HG02642 (cell line): Measurements from ENCODE around the gene TMEM240.
"Not testable (repeated sequence)": the region's sequence is repeated elsewhere in the genome, so short reads cannot be mapped to it uniquely, and the experiment has no call there.

ENCODE experiments used
- ATAC-seq: cut with Tn5 transposase; IDR thresholded peaks from one replicate; pipeline ENCODE4 v1.9.1; 2021; ENCODE audit warnings: mild to moderate bottlenecking; ENCODE audit not compliant: unreplicated experiment, poor library complexity

Gene TMEM240

DNA sequence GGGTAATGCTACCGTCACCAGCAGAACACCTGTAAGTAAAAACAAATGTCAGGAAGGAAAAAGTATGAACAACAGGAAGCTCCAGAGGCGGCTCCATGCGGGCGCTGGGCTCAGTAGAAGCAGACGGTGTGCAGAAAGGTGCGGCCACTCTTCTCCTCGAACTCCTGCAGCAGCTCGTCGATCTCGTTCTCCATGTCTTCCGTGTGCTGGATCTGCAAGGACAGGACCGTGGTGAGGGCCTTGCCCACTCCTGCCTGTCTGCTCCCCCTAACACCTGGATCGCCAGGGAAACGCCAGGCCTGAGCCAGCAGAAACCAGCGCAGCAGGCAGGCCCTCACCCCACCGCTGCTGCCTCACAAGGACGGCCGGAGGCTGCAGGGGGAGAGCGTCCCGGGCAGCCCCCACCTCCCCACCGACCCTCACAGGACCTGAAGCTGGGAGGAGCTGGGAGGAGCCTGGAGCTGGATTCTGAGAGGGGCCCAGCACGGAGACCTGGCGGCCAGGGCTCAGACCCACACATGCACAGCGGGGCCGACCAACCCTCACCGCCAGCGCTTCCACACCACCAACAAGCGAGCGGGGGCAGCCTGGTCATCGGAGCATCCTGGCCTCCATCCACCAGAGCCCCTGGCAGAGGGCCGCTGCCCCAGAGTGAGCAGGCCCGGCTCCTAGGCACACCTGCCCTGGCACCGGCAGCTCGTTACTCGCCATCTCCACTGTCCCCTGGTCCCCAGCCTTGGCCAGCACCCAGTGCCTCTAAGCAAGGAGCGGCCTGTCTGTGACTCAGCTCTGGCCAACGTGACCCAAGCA is 1.7 kb upstream of the TMEM240 start:
- no peak for ATAC-seq

DNA sequence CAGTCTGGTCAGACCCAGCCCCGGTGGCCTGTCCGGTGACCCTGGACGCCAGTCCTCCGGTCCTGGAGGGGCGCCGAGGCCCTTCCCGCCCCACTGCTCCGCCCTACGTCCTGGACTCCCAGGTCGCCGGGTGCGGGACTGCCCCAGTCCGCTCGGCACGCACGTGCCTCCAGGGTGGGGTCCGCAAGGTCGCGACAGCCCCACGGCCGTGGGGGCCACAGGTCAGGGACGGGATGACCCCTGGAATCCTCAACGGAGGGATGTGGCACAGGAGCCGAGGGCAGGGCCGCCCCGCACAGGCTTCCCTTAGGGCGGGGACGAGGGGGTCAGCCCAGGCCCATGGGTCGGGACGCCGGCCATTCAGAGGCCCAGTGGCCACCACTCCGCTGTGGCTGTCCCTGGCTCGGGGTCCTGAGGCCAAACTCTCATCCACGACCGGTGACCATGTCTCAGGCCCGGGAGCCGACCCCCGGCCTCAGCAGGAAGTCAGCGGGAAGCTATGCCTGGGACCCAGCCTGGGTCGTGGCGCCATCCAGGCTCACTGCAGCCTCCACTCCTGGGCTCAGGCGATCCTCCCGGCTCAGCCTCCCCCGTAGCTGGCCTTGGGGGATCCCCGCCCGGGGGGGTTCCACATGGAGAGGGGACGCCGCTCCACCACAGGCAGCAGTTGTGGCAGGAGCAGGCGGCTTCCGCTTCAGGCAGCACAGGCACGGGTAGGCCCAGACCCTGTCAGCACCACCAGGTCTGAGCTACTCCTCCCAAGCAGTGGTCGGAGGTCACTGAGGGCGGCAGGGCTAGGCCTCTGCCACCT is 599 bp upstream of the TMEM240 start:
- ATAC-seq = no peak

DNA sequence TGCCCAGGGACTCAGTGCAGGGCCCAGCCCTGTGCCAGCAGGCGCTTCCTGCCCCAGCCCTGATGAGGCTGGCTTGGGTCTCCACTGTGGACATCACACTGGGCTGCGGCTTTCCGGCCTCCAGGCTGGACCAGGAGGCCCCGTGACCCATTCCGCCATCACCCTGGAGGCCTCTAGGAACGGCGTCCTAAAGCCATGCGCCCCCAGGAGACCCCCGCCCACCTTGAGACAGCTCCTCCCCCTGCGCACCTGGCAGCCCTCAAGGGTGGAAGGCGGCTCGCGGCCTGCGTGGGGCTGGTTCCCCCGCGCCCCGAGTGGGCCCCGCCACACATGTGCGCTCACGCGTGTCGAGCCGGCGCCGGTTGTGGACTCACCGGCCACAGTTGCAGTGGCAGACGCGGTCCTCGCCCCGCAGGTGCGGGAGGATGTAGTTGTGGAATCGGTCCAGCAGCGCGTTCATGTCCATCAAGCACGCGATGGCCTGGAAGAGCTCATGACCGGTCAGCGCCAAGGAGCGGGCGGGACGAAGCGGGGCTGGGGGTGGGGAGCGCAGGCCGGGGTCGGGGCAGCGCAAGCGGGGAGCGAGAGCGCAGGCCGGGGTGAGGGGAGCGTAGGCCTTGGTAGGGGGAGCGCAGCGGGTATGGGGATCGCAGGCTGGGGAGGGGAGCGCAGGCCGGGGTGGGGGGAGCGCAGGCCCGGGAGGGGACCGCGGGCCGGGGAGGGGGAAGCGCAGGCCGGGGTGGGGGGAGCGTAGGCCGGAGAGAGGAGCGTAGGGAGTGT is 924 bp downstream of the TMEM240 start:
- ATAC-seq = no peak

DNA sequence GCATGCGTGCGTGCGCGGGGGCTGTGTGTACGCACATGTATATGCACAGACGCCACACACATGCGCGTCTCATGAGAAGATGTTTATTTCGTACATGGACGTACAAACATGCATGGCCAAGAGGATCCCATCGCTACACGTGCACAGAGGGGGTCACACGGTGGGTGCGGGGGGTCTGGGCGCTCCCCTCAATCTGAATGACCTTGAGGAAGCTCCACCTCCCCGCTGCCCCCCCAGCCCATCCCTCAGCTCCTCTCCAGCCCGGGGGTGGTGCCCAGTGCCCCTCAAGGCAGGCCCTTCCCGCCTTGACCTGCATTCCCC is 1.5 kb downstream of the TMEM240 start:
- ATAC-seq = no peak

DNA sequence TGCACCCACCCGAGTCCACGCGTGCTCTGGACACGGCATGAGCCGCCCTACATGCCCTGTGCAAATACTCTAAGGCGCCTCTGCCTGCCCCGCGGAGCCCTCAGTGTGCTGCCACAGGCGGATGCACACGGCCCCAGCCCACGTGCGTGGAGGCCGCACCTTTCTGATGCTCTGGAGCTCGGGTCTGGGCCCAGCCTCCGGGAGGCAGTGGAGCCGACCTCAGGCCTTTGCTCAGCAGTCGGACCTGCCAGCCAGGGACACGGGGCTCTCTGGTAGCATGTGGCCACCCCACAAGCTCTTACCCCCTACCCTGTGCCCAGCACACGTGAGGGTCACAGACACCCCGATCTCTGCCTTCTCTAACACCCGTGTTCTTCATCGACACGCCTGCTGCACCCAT is 2.1 kb downstream of the TMEM240 start:
- no peak for ATAC-seq

DNA sequence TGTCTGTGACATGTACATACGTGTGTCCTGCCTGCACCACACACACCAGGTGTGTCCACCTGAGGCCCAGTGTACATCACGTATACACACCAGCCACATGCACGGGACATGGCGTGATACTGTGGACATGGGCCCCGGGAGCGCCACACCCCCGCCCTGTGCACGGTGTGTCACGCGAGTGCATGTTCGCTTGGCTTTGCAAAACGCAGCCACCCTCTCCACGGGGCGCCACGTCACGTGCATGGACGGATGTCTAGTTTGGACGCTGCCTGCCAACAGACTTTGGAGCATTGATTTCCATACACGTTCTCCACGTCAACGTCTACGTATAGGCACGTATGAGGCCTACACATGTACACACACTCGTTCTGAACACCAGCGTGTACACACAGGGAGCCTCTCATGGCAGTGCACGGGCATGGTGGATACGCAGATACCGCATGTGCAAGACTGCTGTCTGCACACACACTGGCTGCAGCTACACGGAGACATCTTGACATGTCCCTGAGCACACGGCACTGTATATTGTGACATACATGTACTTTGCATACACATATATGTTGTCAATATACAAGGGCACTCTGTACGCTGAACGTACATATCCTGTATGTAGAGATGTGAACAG is 2.7 kb downstream of the TMEM240 start:
- no peak for ATAC-seq

DNA sequence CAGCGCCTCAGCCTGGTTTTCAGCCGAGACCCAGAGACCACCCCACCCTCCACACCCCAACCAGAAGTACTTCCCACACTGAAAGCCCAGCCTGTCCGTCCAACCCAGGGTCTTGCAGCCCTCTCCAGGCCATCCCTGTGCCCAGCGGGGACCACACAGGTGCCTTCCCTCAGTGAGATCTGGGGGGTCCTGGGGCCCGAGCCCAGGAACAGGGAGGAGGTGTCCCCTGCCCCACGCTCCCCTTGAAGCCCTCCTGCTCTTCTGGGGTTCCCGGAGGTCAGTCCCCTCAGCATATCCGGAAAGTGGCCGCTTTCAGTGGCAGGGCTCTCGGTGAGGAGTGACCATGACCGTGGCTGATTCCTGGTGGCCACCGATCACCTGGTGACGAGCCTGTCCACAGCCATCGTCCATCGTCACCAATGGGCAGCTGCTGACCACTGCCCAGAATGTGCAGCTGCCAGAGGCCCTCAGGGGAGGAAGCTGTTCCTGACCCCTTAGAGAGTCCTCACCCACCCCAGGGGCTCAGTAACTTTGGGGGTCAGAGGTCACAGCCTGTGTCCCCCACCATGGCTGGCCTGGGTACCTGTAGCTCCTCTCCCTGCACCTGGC is 3.4 kb downstream of the TMEM240 start:
- no peak for ATAC-seq

DNA sequence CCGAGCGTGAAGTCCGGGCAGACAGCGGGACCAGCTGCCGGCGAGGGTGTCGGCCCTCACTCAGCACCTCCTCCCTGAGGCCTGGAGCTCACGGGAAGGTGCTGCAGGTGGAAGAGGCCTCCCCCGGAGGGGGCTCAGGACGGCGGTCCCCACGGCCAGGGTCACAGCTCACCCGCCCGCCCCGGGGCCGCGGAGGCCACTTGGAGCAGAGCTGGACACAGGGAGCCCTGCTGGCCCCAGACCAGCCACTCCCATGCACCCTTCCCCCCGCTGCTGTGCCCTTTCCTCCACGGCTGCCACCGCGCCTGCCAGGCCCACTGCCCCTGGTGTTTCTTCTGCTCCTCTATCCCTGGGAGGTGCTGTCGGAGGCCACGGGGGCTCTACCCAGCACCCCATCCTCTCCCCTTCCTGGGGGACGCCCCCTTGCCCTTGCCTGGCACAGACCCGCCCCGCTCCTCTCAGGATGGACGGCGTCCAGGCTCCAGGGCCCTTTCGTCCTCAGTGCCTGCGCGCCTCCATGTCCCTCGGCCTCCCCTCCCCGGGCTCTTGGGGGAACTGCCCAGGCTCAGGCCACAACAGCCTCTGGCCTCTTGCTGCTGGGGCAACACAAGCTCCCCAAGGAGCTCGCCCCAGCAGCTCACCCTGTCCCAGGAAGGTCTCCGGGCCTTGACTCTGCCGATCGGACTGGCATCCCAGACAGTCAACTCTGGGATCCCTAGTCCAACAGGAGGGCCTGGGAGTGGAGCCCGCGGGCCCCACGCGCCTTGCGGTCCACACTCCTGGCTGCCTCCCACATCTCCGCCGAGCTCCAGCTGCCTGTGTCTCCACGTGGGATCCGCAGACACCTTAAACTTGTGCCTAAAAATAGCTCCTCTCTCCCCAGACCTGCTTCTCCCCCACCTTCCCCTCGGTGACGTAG is 4.1 kb downstream of the TMEM240 start:
- ATAC-seq = no peak

DNA sequence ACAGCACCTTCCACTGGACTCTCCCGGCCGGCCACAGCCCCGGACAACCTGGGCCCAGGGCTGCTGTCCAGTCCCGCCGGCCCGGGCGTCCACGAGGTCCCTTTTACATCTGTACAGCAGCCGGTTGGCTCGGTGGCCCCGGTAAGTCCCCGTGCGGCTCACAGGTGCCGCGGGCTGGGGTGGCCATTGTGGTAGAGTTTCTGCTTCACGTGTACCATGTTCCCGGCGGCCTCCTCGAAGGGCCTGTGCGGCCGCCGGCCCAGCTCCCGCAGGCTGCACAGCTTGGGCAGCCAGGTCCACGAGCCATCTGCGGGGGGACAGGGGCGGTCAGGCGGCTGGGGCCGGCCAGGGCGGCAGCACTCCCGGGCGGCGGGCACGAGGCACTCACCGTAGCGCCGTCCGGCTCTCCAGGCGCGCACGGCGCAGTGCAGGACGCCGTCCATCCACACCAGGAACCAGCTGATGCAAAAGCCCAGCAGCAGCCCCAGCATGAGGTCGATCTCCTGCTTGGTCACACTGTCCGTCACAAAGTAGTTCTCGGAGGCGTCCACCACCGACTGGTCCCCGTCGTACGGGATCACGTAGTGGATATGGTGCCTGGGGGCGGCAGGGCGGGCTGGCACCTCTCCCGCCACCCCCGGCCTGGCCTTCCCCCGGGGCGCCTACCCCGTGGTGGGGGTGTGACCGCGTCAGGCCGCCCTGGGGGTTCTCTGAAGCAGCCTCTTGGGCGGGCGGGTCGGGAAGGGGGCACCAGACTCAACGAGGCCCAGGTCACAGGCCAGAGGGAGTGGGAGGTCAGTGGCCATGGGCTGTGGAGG is 5.0 kb downstream of the TMEM240 start:
- no peak for ATAC-seq

DNA sequence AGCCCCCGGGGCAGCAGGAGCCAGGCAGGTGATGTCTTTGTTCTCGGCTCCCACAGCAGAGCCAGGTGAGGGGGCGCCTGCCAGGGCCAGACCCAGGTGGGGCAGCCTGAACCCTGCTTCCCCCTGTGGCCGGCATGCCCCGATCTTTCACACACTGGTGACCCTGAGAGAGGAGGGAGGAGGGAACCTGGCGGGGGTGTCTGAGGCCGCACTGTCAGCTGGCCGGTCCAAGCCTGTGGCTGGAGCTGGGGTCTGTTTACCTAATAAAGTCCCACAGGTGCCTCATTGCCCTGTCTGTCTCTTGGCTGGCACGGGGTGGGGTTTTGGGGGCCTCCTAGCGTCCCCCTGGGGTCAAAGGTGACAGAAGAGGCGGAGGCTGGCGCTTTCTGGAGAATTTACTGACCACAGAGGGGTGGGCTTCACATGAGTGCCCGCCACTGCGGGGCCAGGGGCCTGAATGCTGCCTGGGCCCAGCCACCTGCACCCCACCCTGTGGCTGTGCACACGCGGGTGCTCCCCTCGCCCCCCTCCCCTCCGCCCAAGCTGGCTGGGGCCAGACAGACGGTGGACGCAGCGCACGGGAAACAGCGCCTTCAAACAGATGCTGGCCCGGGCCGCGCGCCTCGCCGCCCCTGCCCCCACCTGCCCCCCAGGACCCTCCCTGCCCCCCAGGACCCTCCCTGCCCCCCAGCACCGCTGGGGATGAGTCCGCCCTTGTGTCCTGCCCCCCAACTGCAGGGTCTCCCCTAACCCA is 5.8 kb downstream of the TMEM240 start:
- no peak for ATAC-seq

DNA sequence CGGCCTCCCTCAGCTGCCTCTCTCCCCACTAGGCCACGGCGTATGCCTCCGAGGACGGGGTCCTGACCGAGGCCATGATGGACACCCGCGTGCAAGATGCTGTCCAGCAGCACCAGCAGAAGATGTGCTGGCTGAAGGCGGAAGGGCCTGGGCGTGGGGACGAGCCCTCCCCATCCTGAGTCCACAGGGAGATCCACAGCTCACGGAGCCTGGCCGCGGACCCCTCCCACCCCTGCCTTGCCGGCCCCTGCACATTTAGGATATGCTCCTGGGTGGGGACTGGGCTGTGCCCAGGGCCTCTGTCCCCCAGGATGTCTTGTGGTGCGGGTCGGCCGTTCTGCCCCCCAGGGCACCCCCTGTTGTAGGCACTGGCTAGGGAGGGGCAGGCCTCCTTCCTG is 6.5 kb downstream of the TMEM240 start:
- not testable (repeated sequence) for ATAC-seq

DNA sequence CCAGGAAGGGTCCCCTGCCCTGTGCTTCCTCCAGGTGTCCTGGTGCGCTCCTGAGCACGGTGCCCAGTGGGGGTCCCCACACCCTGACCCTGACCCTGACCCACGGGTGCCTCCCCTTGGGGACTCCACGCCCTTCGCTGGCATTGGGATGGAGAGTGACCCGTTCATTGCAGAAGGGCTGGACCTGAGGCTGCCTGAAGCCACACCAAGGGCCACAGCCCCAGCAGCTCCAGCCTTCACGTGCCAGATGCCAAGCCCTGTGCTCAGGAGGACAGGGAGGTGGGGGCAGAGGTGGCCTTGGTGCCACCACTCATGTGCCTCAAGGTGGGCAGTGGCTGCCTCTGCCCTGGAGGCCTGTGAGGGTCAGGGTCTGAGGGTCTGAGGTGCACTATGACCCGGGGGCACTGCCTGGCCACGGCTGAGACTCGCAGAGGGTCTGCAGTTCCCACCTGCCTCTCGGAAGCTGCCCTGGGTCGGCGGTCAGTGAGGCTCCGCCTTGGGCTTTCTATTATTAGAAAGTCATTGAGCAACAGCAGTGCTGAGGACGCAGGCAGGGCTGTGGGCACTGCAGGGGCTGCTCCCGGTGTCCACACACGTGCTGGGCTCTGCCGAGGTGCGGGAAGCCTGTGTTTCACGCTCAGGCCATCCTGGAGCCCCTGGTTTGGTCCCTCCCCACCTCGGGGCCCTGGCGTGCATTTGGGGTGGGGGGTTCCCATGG is 7.1 kb downstream of the TMEM240 start:
- ATAC-seq = not testable (repeated sequence)

DNA sequence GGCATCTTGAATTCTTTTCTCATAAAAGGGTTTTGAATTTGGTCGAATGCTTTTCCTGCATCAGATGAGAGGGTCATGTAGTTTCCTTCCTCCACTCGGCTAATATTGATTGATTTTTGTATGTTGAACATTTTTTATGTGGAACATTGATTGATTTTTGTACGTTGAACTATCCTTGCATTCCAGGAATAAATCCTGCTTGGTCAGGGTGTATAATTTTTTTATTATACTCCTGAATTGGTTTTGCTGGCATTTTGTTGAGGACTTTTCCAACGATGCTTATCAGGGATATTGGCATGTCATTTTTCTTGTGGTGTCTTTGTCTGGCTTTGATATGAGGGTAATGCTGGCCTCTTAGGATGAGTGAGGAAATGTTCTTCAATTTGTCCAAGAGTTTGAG is 8.5 kb downstream of the TMEM240 start:
- no peak for ATAC-seq

DNA sequence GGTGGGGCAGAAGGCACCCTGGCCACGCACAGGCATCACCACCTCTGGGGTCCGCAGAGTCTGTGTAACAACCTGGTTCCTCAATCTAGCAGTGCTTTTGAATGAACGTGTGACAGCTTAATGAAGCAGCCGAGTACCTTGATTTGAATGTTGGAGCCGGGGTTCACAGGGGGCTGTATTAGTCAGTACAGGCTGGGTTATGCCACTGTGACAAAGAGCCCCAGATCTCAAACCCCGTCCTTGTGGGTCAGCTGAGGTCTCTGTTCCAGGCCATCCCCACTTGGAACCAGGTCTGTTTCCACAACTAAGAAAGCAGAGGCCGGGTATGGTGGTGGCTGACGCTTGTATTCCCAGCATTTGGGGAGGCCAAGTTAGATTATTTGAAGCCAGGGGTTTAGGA is 10.5 kb downstream of the TMEM240 start:
- no peak for ATAC-seq

DNA sequence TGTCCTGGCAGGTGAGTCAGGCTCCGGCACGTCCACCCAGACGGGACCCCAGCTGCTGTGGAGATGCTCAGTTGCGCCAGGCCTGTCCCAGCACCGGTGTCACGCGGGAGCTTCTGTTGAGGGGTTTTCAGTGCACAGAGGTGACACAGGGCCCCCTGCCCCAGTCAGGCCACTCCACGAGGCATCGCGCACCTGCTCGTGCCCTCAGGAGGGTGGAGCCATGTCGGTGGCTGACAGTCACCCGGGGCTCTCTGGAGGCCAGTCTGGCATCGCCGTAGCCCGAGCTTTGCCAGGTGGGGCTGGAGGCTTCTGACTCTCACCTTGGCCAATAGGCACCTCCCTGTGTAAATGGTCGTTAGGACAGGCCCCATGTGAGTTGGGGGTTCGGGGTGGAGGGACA is 11.1 kb downstream of the TMEM240 start:
- ATAC-seq = no peak

DNA sequence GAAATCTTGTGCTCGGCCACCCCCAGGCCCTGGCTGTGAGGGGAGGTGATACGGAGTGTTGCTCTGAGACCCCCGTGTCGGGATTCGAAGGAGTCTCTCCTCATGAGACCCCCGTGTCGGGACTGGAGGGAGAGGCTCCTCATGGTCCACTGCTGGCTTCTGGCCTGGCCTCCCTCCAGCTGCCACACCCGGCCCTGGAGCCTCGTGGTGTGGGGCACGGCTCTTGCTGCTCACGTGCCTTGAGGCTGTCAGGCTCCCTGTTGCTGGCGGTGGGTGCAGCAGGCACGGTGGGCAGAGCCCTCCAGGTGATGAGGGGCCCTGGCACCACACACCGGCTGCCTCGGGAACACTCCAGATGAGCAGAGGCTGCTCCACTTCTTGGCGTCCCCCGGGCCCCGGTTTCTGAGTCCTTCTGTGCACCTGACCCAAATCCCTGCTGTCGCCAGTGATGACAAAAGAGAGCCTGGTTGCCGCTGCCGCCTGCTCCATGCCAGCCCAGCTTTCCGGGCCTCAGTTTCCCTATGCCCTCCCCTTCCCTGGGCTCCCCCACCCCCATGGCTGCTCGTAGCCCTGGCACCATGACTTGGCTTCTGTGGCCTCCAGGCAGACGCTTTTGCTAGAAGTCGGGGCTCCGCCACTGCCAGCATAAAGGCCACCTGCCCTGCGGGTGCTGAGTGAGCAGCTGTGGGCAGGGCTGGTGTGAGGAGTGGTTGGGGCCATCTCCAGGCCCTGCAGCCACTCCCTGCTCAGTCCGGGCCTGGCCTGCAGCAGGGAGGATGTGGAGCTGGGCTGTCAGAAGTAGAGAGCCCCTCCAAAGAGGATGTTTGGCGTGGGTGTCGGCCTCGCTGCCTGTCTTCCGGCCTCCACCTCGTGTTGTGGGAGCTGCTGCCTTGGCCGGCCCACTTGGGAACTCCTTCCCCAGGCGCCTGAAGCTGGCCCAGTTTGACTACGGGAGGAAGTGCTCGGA is 11.8 kb downstream of the TMEM240 start:
- ATAC-seq = no peak
